ENCODE data around the gene HSD17B12. TPM values are rescaled to one million over a fixed set of nuclear protein-coding genes. Genes with fewer than 3 reads are reported as not detected.

Gene HSD17B12
- total RNA-seq, 4 donors from 2014 or later: 37.5 to 47.5 (median 42.2) TPM

DNA sequence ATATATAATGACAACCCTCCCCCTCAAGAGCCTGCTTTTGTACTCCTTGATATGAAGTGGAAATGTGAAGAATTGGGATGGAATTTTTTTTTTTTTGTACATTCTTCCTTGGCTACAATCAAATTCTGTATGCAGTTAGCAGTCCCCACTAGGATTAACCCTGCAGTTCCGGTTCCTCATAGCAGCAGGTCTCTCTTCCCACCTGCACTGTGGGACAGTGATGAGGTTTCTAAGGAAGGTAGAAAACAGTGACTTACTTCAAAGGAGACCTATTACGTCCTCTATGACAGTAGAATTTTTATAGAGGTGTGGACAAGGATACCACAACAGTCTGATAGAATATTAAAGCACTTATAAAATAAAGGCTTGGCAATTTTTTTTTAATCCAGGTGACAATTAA is 153.7 kb downstream of the HSD17B12 start:
- ATAC-seq: no peak
- peak overlapping the region; percentile 48 to 78 (median 63) for H3K27ac ChIP-seq
- 10 to 46% methylated on average over 2 of the region's 2 CpGs for whole genome bisulfite sequencing, 2 donors (ENCODE audit: low coverage in 1 of 2)

DNA sequence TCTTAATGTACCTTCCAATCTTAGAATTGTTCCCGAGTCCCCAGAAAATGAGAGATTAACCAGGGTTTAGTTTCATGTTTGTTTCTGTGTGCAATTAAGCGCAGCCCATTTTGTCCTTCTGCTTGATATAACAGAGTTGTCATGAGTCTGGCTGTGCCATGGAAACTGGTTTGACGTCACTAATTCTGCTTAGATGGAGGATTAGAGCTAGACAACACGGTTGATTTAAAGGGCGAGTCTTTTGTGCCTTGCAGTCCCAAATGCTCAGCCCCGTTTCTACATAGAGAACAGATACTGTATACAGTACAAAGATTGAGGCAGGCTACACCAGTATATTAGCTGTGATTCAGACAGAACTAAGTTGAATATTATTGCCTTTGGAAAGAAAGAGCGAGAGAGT is 154.6 kb downstream of the HSD17B12 start:
- H3K36me3 ChIP-seq: no peaks in the 10 kb centered on the region
- no peaks in the 10 kb centered on the region for H3K27me3 ChIP-seq
- no peak overlapping the region for H3K4me3 ChIP-seq
- ATAC-seq: no peak
- TF ChIP-seq EP300 (IDR thresholded peaks at IDR 0.05) (no peak), POLR2A (IDR thresholded peaks at IDR 0.05) (no peak), POLR2AphosphoS5 (IDR thresholded peaks at IDR 0.05) (no peak)
- TF ChIP-seq, protein P1, sequence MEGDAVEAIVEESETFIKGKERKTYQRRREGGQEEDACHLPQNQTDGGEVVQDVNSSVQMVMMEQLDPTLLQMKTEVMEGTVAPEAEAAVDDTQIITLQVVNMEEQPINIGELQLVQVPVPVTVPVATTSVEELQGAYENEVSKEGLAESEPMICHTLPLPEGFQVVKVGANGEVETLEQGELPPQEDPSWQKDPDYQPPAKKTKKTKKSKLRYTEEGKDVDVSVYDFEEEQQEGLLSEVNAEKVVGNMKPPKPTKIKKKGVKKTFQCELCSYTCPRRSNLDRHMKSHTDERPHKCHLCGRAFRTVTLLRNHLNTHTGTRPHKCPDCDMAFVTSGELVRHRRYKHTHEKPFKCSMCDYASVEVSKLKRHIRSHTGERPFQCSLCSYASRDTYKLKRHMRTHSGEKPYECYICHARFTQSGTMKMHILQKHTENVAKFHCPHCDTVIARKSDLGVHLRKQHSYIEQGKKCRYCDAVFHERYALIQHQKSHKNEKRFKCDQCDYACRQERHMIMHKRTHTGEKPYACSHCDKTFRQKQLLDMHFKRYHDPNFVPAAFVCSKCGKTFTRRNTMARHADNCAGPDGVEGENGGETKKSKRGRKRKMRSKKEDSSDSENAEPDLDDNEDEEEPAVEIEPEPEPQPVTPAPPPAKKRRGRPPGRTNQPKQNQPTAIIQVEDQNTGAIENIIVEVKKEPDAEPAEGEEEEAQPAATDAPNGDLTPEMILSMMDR (IDR thresholded peaks at IDR 0.05): no peak
- H3K9me3 ChIP-seq: no peaks in the 10 kb centered on the region
- H3K27ac ChIP-seq: peak overlapping the region; percentile 48 to 78 (median 63)
- WGBS, 2 donors (ENCODE audit: low coverage in 1 of 2): 25 to 31% methylated on average over 1 to 7 of the region's 7 CpGs
- H3K4me1 ChIP-seq: peaks cover 8 to 52% (median 23%) of the 10 kb centered on the region in 3 donors

More for the DNA sequence above, 153.7 kb downstream of the HSD17B12 start:
- Histone ChIP-seq H3K4me3 (no peak overlapping the region), H3K36me3 (no peaks in the 10 kb centered on the region), H3K4me1 (peaks cover 8 to 51% (median 18%) of the 10 kb centered on the region in 3 donors), H3K9me3 (no peaks in the 10 kb centered on the region), H3K27me3 (no peaks in the 10 kb centered on the region)
- TF ChIP-seq EP300 (IDR thresholded peaks at IDR 0.05) (no peak), POLR2AphosphoS5 (IDR thresholded peaks at IDR 0.05) (no peak), POLR2A (IDR thresholded peaks at IDR 0.05) (no peak)
- TF ChIP-seq, protein P1 (IDR thresholded peaks at IDR 0.05): no peak

DNA sequence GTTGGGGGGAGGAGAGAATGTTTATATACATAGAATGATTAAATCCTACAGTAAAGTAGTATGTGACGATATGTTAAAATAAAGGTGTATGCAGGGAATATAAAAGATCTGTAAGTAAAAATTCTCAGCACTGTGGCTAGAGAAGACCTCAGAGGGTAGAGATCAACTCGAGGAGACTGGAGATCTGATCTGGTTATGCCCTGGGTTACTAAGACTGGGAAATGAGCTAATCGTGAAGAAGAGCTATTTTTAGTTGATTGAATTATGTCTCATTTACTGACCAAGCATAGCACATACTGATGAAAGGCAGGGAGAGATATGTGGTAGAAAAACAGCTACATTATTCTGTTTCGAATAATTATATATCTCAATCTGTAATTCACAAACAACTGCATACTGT is 157.3 kb downstream of the HSD17B12 start:
- ATAC-seq: no peak
- Histone ChIP-seq H3K4me1 (peaks cover 8 to 44% (median 23%) of the 10 kb centered on the region in 3 donors), H3K4me3 (no peak overlapping the region), H3K27ac (no peak overlapping the region), H3K36me3 (no peaks in the 10 kb centered on the region), H3K9me3 (no peaks in the 10 kb centered on the region), H3K27me3 (no peaks in the 10 kb centered on the region)
- TF ChIP-seq POLR2AphosphoS5 (IDR thresholded peaks at IDR 0.05): no peak
- TF ChIP-seq POLR2A (IDR thresholded peaks at IDR 0.05): no peak
- TF ChIP-seq, protein P1 (IDR thresholded peaks at IDR 0.05): no peak
- no peak for TF ChIP-seq EP300 (IDR thresholded peaks at IDR 0.05)
- WGBS, 2 donors (ENCODE audit: low coverage in 1 of 2): 30 to 68% methylated on average over 3 to 4 of the region's 4 CpGs

DNA sequence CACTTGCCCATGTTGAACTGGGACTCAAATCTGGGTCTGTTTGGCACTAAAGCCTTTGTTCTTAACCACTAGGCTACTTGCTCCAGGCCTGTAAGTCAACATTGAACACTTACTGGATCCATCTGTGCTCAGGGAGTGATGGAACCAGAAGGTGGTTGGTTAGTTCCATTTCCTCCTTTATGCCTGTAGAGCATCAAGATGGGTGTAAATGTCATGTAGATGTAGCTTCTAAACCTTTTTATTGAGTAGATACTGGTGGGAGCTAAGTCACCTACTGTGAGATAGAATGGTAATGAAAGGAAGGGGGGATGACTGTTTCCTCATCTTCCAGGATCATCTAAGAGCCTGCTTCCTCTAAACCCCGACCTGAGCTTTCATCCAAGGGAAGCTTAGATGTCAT is 161.5 kb downstream of the HSD17B12 start:
- H3K9me3 ChIP-seq: no peaks in the 10 kb centered on the region
- peaks cover 0 to 13% (median 10%) of the 10 kb centered on the region in 3 donors for H3K4me1 ChIP-seq
- no peak for ATAC-seq
- H3K27me3 ChIP-seq: no peaks in the 10 kb centered on the region
- TF ChIP-seq, protein P1 (IDR thresholded peaks at IDR 0.05): no peak
- TF ChIP-seq EP300 (IDR thresholded peaks at IDR 0.05) (no peak), POLR2A (IDR thresholded peaks at IDR 0.05) (no peak), POLR2AphosphoS5 (IDR thresholded peaks at IDR 0.05) (no peak)
- H3K36me3 ChIP-seq: peaks cover 0 to 4% of the 10 kb centered on the region in 2 donors
- no peak overlapping the region for H3K4me3 ChIP-seq
- whole genome bisulfite sequencing, 2 donors (ENCODE audit: low coverage in 1 of 2): 75 to 100% methylated on average over 1 of the region's 1 CpG
- no peak overlapping the region for H3K27ac ChIP-seq

DNA sequence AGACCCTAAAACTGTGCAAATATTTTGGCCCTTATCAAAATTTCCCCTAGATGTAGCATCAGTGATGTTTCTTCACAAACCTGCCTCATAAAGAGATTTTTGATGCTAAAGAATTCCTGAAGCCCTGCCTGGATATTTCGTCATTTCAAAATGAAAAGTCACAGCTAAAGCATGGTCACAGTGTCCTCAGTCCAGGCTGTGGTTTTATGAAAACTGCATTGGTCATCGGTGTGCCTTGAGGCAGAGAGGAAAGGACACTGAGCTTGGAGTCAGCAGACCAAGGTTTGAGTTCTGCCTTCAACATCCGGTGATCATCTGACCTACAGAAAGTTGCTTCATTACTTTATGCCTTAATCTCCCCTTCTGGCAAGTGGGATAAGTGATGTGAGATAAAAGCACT is 165.3 kb downstream of the HSD17B12 start:
- TF ChIP-seq POLR2A (IDR thresholded peaks at IDR 0.05): no peak
- TF ChIP-seq, protein P1 (IDR thresholded peaks at IDR 0.05): no peak
- TF ChIP-seq POLR2AphosphoS5 (IDR thresholded peaks at IDR 0.05): no peak
- TF ChIP-seq EP300 (IDR thresholded peaks at IDR 0.05): no peak

More for the DNA sequence above, 165.3 kb downstream of the HSD17B12 start:
- Histone ChIP-seq H3K4me1 (no peaks in the 10 kb centered on the region), H3K36me3 (peaks cover 0 to 4% of the 10 kb centered on the region in 2 donors), H3K27me3 (no peaks in the 10 kb centered on the region), H3K27ac (no peak overlapping the region), H3K9me3 (no peaks in the 10 kb centered on the region), H3K4me3 (no peak overlapping the region)
- 93% methylated on average over 3 of the region's 3 CpGs; no CpG with 5 or more reads in 1 of the 2 donors for WGBS, 2 donors (ENCODE audit: low coverage in 1 of 2)
- ATAC-seq: no peak

Measured in gastroesophageal sphincter (tissue), 4 donors.